ENCODE data around the gene MORC4. TPM values are rescaled to one million over a fixed set of nuclear protein-coding genes. Genes with fewer than 3 reads are reported as not detected.

Gene MORC4
- polyA plus RNA-seq, 1 donor from 2014 or later = 7.5 TPM

GRCh38 chrX:106964290-106964689 lies 35.7 kb downstream of the MORC4 start:
- Histone ChIP-seq H3K4me2 (ENCODE audit: low read length) (no peak overlapping the region), H3K9me3 (ENCODE audit: low read length) (no peaks in the 10 kb centered on the region), H3F3A (ENCODE audit: insufficient read depth, low read length, poor library complexity, severe bottlenecking) (no peaks in the 10 kb centered on the region), H3K27me3 (ENCODE audit: insufficient read depth, low read depth, low read length) (no peaks in the 10 kb centered on the region), H3K36me3 (ENCODE audit: insufficient read depth, low read length) (no peaks in the 10 kb centered on the region), H3K4me3 (ENCODE audit: low read length) (no peak overlapping the region), H3K9ac (ENCODE audit: low read length) (no peak overlapping the region), H3K79me2 (replicated peaks; ENCODE audit: insufficient read depth, low read length) (no peaks in the 10 kb centered on the region), H3K27ac (ENCODE audit: low read length) (no peak overlapping the region), H2AFZ (ENCODE audit: low read depth, low read length) (no peak overlapping the region), H4K20me1 (ENCODE audit: insufficient read depth) (no peaks in the 10 kb centered on the region), H3K9me2 (ENCODE audit: insufficient read depth, low read length) (no peaks in the 10 kb centered on the region)
- no peak for TF ChIP-seq EZH2 (IDR thresholded peaks at IDR 0.05; ENCODE audit: borderline replicate concordance, insufficient read depth, low read length, poor library complexity, severe bottlenecking)
- TF ChIP-seq MXI1 (conservative IDR thresholded peaks at IDR 0.05; ENCODE audit: poor library complexity, severe bottlenecking) = no peak
- no peak for TF ChIP-seq SMC3 (conservative IDR thresholded peaks at IDR 0.05; ENCODE audit: poor library complexity)
- TF ChIP-seq RAD21 (conservative IDR thresholded peaks at IDR 0.05) = no peak
- TF ChIP-seq TAF1 (IDR thresholded peaks at IDR 0.05; ENCODE audit: low read depth) = no peak

- H3K9me2 ChIP-seq (ENCODE audit: insufficient read depth, low read length) = no peaks in the 10 kb centered on the region
- TF ChIP-seq REST (IDR thresholded peaks at IDR 0.05; ENCODE audit: borderline replicate concordance) = no peak
- TF ChIP-seq EZH2 (IDR thresholded peaks at IDR 0.05; ENCODE audit: borderline replicate concordance, insufficient read depth, low read length, poor library complexity, severe bottlenecking) = no peak
- no peak for TF ChIP-seq EP300 (conservative IDR thresholded peaks at IDR 0.05; ENCODE audit: poor library complexity, severe bottlenecking)
- no peak for TF ChIP-seq SMC3 (conservative IDR thresholded peaks at IDR 0.05; ENCODE audit: poor library complexity)
- no peak for TF ChIP-seq RAD21 (conservative IDR thresholded peaks at IDR 0.05)
- no peak for TF ChIP-seq MXI1 (conservative IDR thresholded peaks at IDR 0.05; ENCODE audit: poor library complexity, severe bottlenecking)
- no peak for TF ChIP-seq TAF1 (IDR thresholded peaks at IDR 0.05; ENCODE audit: low read depth)
- no peak for TF ChIP-seq CTCF (IDR thresholded peaks at IDR 0.05; ENCODE audit: poor library complexity, severe bottlenecking)
- TF ChIP-seq POLR2AphosphoS5 (IDR thresholded peaks at IDR 0.05) = no peak
Measured at GRCh38 chrX:106963111-106963510, 36.9 kb downstream of the MORC4 start.

More at GRCh38 chrX:106963111-106963510, 36.9 kb downstream of the MORC4 start:
- H3K36me3 ChIP-seq (ENCODE audit: insufficient read depth, low read length) = no peaks in the 10 kb centered on the region
- H3K4me2 ChIP-seq (ENCODE audit: low read length) = no peak overlapping the region
- no peaks in the 10 kb centered on the region for H3K9me3 ChIP-seq (ENCODE audit: low read length)
- no peak overlapping the region for H3K9ac ChIP-seq (ENCODE audit: low read length)
- no peak overlapping the region for H3K27ac ChIP-seq (ENCODE audit: low read length)
- no peak overlapping the region for H3K4me3 ChIP-seq (ENCODE audit: low read length)
- no peaks in the 10 kb centered on the region for H3F3A ChIP-seq (ENCODE audit: insufficient read depth, low read length, poor library complexity, severe bottlenecking)
- H2AFZ ChIP-seq (ENCODE audit: low read depth, low read length) = no peak overlapping the region
- H3K79me2 ChIP-seq (replicated peaks; ENCODE audit: insufficient read depth, low read length) = no peaks in the 10 kb centered on the region
- H3K27me3 ChIP-seq (ENCODE audit: insufficient read depth, low read depth, low read length) = no peaks in the 10 kb centered on the region
- H4K20me1 ChIP-seq (ENCODE audit: insufficient read depth) = no peaks in the 10 kb centered on the region

All from neural cell (in vitro differentiated cells).